Measurements from ENCODE around the gene UBAC2.

DNA sequence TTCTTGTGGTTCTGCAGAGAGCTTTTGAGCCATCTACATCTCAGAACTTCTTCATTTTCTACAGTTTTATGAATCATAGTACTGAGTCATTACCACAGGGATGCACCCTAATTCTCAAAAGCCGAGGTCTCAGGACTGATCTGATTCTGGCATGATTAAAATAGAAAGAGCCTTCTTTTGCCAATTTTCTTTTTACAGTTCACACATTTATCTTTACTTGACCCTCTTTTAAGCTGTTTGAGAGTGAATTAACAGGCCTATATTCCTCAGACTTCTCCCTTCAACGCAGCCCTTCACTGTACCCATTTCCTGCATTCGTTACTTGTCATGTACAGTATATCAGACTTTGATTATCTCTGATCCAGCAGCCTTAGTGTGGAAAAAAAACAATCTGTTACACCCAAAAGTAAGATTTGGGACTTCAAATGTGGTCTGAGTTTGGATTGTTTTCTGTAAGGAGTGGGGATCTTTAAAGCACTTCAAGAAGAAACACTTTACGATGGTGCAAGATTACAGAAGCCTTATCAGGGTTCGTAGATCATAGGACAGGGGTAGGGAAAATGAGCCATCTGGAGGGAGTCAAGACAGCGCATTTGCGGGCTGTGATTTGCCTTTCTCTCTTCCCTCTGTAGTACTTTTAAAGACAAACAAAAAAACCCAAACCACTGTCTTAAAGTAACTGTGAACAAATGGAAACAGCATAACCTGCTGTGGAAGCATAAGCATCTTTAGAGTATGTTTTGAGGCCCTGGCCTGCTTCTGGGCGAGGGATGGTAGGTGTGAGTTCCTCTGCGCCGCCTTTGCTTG is 121.8 kb downstream of the UBAC2 start:
- TF ChIP-seq, protein P1, sequence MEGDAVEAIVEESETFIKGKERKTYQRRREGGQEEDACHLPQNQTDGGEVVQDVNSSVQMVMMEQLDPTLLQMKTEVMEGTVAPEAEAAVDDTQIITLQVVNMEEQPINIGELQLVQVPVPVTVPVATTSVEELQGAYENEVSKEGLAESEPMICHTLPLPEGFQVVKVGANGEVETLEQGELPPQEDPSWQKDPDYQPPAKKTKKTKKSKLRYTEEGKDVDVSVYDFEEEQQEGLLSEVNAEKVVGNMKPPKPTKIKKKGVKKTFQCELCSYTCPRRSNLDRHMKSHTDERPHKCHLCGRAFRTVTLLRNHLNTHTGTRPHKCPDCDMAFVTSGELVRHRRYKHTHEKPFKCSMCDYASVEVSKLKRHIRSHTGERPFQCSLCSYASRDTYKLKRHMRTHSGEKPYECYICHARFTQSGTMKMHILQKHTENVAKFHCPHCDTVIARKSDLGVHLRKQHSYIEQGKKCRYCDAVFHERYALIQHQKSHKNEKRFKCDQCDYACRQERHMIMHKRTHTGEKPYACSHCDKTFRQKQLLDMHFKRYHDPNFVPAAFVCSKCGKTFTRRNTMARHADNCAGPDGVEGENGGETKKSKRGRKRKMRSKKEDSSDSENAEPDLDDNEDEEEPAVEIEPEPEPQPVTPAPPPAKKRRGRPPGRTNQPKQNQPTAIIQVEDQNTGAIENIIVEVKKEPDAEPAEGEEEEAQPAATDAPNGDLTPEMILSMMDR (IDR thresholded peaks at IDR 0.05), result no peak
- TF ChIP-seq EZH2 (IDR thresholded peaks at IDR 0.05), result no peak

Data from neural progenitor cell (in vitro differentiated cells).